ENCODE measurements around the gene NTM.

DNA sequence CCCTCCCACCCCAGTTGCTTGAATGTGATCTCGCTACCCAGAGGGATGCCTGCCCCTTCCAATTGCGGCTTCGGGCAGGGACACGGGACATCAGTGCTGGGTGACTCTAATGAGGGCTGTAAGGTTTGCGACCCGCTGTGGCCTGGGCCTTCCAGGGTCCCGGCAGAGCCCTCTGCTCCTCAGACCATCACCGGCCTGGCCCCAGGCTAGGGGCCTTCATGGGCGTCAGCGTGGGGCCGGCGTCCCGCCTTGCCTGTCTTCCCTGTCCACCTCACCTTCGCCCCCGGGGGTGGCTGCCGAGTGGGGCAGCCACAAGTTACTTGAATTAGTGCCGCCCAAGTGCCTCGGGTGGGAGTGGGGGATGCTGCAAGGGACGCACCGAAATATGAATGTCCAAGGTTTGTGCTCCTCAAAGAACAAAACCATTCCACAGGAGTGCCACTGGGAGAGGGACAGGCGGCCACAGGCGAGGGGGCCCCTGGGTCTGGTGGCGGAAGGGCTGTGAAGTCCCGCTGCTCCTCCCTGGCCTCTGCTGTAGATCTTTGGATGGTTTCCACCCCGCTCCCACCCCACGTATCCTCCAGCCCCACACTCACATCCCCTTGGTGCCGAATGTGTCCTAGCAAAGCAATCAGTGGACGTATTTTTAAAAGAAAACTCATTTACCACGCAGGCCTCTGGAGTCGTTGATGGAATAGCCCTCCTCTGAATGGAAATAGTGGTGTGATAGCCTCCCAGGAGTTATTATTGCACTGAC, 317.1 kb downstream of the NTM start:
- TF ChIP-seq FOXK2 (IDR thresholded peaks at IDR 0.05), result no peak
- no peak for TF ChIP-seq ARNT (IDR thresholded peaks at IDR 0.05)
- no peak for TF ChIP-seq ELF4 (IDR thresholded peaks at IDR 0.05)
- no peak for TF ChIP-seq SUZ12 (IDR thresholded peaks at IDR 0.05)
- no peak for TF ChIP-seq SP1 (IDR thresholded peaks at IDR 0.05)
- no peak for TF ChIP-seq L3MBTL2 (conservative IDR thresholded peaks at IDR 0.05)
